ENCODE measurements around the gene AIF1. TPM values are rescaled to one million over a fixed set of nuclear protein-coding genes. Genes with fewer than 3 reads are reported as not detected.

AIF1 gene
- total RNA-seq, 1 experiment from 2014 or later = 1.4 TPM

GRCh38 chr6:31636698-31637596, 21.9 kb downstream of the AIF1 start:
- no peaks in the 10 kb centered on the region for H3K27me3 ChIP-seq (ENCODE audit: control insufficient read depth, insufficient read depth, low read length)
- H3K36me3 ChIP-seq (replicated peaks; ENCODE audit: control insufficient read depth, insufficient read depth, low read length) = peaks cover 73% of the 10 kb centered on the region
- no peak for DNase-seq
- no peak overlapping the region for H3K4me3 ChIP-seq (ENCODE audit: insufficient read depth, low read depth, low read length)

GRCh38 chr6:31639043-31639442, 24.0 kb downstream of the AIF1 start:
- H3K4me3 ChIP-seq (ENCODE audit: insufficient read depth, low read depth, low read length) = no peak overlapping the region
- no peak for DNase-seq
- no peaks in the 10 kb centered on the region for H3K27me3 ChIP-seq (ENCODE audit: control insufficient read depth, insufficient read depth, low read length)
- peaks cover 65% of the 10 kb centered on the region for H3K36me3 ChIP-seq (replicated peaks; ENCODE audit: control insufficient read depth, insufficient read depth, low read length)

- Histone ChIP-seq H3K36me3 (replicated peaks; ENCODE audit: control insufficient read depth, insufficient read depth, low read length) (peaks cover 64% of the 10 kb centered on the region), H3K27me3 (ENCODE audit: control insufficient read depth, insufficient read depth, low read length) (no peaks in the 10 kb centered on the region), H3K4me3 (ENCODE audit: insufficient read depth, low read depth, low read length) (no peak overlapping the region)
- no peak for DNase-seq
These were observed 24.4 kb downstream of the AIF1 start for GRCh38 chr6:31639449-31639861.

GRCh38 chr6:31640612-31641011, 25.6 kb downstream of the AIF1 start:
- no peaks in the 10 kb centered on the region for H3K27me3 ChIP-seq (ENCODE audit: control insufficient read depth, insufficient read depth, low read length)
- no peak overlapping the region for H3K4me3 ChIP-seq (ENCODE audit: insufficient read depth, low read depth, low read length)
- no peak for DNase-seq
- H3K36me3 ChIP-seq (replicated peaks; ENCODE audit: control insufficient read depth, insufficient read depth, low read length) = peaks cover 63% of the 10 kb centered on the region

- Histone ChIP-seq H3K36me3 (replicated peaks; ENCODE audit: control insufficient read depth, insufficient read depth, low read length) (peaks cover 58% of the 10 kb centered on the region), H3K27me3 (ENCODE audit: control insufficient read depth, insufficient read depth, low read length) (no peaks in the 10 kb centered on the region), H3K4me3 (ENCODE audit: insufficient read depth, low read depth, low read length) (no peak overlapping the region)
- no peak for DNase-seq
These were observed 26.3 kb downstream of the AIF1 start for GRCh38 chr6:31641370-31641769.

GRCh38 chr6:31642798-31643570, 27.9 kb downstream of the AIF1 start:
- Histone ChIP-seq H3K27me3 (ENCODE audit: control insufficient read depth, insufficient read depth, low read length) (no peaks in the 10 kb centered on the region), H3K36me3 (replicated peaks; ENCODE audit: control insufficient read depth, insufficient read depth, low read length) (peaks cover 53% of the 10 kb centered on the region), H3K4me3 (ENCODE audit: insufficient read depth, low read depth, low read length) (no peak overlapping the region)
- DNase-seq = no peak

- Histone ChIP-seq H3K36me3 (replicated peaks; ENCODE audit: control insufficient read depth, insufficient read depth, low read length) (peaks cover 62% of the 10 kb centered on the region), H3K27me3 (ENCODE audit: control insufficient read depth, insufficient read depth, low read length) (no peaks in the 10 kb centered on the region), H3K4me3 (ENCODE audit: insufficient read depth, low read depth, low read length) (no peak overlapping the region)
- DNase-seq = no peak
These were observed 28.9 kb downstream of the AIF1 start for GRCh38 chr6:31643818-31644454.

GRCh38 chr6:31645325-31645724, 30.3 kb downstream of the AIF1 start:
- H3K27me3 ChIP-seq (ENCODE audit: control insufficient read depth, insufficient read depth, low read length) = no peaks in the 10 kb centered on the region
- no peak for DNase-seq
- H3K36me3 ChIP-seq (replicated peaks; ENCODE audit: control insufficient read depth, insufficient read depth, low read length) = peaks cover 61% of the 10 kb centered on the region
- no peak overlapping the region for H3K4me3 ChIP-seq (ENCODE audit: insufficient read depth, low read depth, low read length)

GRCh38 chr6:31651602-31652191, 36.7 kb downstream of the AIF1 start:
- Histone ChIP-seq H3K27me3 (ENCODE audit: control insufficient read depth, insufficient read depth, low read length) (no peaks in the 10 kb centered on the region), H3K4me3 (ENCODE audit: insufficient read depth, low read depth, low read length) (peak overlapping the region; percentile 98), H3K36me3 (replicated peaks; ENCODE audit: control insufficient read depth, insufficient read depth, low read length) (peaks cover 20% of the 10 kb centered on the region)
- DNase-seq = peak; percentile 94

- peak overlapping the region; percentile 98 for H3K4me3 ChIP-seq (ENCODE audit: insufficient read depth, low read depth, low read length)
- peak; percentile 95 for DNase-seq
- H3K27me3 ChIP-seq (ENCODE audit: control insufficient read depth, insufficient read depth, low read length) = no peaks in the 10 kb centered on the region
- peaks cover 15% of the 10 kb centered on the region for H3K36me3 ChIP-seq (replicated peaks; ENCODE audit: control insufficient read depth, insufficient read depth, low read length)
These were observed 38.1 kb downstream of the AIF1 start for GRCh38 chr6:31652925-31653724.

GRCh38 chr6:31654574-31655348, 39.7 kb downstream of the AIF1 start:
- Histone ChIP-seq H3K4me3 (ENCODE audit: insufficient read depth, low read depth, low read length) (no peak overlapping the region), H3K27me3 (ENCODE audit: control insufficient read depth, insufficient read depth, low read length) (no peaks in the 10 kb centered on the region), H3K36me3 (replicated peaks; ENCODE audit: control insufficient read depth, insufficient read depth, low read length) (no peaks in the 10 kb centered on the region; the same call in none of the 2 replicates)
- DNase-seq = no peak

GRCh38 chr6:31655349-31656237, 40.6 kb downstream of the AIF1 start, which contains the start of gene APOM:
Gene APOM, plus strand, starts transcription at chr6:31655894. Its CDS starts 73 bp downstream, at chr6:31655967.
- DNase-seq = no peak
- Histone ChIP-seq H3K27me3 (ENCODE audit: control insufficient read depth, insufficient read depth, low read length) (no peaks in the 10 kb centered on the region), H3K4me3 (ENCODE audit: insufficient read depth, low read depth, low read length) (no peak within 1 kb of the TSS), H3K36me3 (replicated peaks; ENCODE audit: control insufficient read depth, insufficient read depth, low read length) (no peaks in the 10 kb centered on the region; the same call in none of the 2 replicates)

All from H7 (cell line).